DMS79 (cell line): ENCODE results near the gene SASH1.
"Not testable (repeated sequence)": the region's sequence is repeated elsewhere in the genome, so short reads cannot be mapped to it uniquely, and the experiment has no call there.

Experiments used
- DNase-seq: peaks from one replicate; lab custom pipeline; 2025; lab: John Stamatoyannopoulos, UW

SASH1 gene

DNA sequence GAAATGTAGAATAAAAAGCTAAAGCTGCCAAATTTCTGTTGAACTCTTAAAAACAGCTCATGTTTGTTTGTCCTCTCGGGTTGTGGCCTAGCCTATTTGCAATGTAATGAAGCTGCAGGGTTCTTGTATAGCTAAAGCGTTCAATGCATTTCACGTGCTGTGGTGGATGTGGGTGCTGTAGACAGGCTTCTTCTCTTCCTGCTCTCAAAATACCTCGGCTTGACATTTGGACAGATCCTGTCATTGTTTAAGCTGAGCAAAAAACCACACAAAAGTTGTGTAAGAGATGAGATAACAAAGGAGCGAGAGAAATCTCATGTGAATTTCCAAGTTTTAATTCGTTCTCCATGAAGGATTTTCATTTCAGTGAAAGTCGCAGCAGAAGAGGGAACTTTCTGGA is 207.9 kb downstream of the SASH1 start:
- no peak for DNase-seq

DNA sequence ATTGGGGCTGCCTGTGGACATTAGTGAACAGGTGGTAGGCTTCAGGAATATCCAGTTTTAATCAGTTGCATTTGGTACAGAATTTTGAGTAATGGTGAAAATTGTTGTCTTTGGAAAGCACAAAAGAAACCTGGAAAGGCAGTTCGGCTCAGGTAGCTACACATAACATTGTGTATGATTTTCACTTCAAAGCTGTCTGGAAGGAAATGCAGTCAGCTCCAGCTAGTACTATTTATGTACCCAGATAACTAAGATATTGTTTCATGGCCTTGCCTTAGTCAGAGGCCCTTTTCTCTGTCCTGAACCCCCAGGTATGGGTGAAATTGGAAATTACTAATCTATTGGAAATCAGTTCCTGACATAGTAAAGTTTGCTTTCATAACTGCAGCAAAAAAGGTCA is 208.6 kb downstream of the SASH1 start:
- DNase-seq = no peak

DNA sequence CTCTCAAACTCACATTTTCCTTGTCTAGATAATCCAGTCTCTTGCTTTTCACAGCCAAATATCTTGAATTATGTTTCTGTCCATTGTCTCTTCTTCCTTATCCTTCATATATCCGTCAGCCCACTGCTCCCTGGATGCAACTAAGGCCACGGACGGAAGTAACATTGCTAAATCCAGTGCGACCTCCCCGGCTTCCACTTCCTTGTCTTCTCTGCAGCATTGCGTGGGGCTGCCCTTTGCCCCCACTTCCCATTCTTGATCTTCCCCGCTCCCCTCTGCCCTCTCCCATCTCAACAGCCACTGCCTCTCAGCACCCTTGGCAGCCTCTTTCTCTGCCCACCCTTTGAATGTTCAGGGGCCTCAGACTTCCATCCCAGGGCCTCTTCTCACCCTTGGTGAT is 213.8 kb downstream of the SASH1 start:
- no peak for DNase-seq

DNA sequence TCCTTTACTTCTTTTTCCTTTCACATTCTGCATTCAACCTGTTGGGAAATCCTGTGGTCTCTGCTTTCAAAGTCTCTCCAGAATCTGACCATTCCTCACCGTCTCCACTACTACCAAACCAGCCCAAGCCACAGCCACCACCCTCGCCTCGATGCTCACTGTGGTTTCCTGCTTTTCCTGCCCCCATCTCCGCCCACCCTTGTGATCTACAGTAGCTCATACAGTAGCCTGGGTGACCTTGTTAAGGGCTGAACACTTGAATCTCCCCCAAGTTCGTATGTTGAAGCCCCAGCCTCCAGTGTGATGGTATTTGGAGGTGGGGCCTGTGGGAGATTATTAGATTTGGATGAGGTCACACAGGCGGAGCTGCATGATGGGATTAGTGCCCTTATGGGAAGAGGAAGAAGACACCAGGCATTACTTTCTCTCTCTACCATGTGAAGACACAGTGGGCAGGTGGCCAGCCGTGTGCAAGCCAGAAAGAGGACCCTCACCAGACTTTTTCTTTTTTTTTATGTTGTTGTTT is 215.2 kb downstream of the SASH1 start:
- DNase-seq = no peak

DNA sequence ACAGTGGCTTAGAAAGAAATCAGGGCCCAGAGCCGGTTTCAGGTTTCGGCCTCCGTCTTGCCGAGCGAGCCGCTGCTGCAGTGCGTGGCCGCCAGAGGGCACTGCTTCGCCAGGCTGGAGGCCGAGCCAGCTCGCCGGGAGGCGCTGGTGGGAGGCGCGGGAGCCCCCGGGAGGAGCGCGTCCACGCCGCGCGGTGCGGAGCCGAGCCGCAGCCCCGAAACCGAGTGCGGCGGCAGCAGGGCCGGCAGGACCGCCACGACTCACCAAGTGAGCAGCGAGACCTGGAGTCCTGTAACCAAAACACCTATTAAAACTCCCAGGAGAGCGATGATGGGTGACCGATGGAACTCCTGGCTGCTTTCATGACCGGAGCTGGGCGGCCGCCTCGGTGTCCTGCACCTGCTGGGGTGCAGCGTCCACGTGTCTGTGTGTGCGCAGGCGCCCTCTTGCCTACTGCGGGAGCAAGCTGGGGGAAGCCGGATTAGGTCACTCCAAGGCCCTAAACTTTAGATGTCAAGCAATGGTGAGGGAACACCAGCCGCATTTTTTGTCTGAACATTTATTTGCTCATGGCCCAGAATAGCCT is 217.3 kb downstream of the SASH1 start:
- peak; percentile 60 for DNase-seq

DNA sequence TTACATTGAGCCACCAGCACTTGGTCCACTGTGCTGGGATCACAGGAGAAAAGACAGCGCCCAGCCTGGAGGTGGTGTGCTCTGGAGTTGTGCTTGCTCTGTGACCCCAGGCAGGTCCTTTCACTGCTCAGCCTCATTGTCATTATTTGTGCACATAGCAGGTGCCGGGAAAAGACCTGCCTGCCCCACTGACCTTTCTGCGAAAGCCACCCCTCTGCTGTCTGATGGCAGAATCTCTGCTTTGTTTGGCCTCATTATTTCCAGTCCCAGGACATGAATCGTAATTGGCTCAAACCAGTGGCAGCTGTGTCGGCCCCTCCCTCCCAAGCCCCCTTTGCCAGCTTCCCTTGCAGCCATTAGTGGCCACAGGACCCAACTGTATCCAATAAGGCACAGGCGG is 219.0 kb downstream of the SASH1 start:
- no peak for DNase-seq

DNA sequence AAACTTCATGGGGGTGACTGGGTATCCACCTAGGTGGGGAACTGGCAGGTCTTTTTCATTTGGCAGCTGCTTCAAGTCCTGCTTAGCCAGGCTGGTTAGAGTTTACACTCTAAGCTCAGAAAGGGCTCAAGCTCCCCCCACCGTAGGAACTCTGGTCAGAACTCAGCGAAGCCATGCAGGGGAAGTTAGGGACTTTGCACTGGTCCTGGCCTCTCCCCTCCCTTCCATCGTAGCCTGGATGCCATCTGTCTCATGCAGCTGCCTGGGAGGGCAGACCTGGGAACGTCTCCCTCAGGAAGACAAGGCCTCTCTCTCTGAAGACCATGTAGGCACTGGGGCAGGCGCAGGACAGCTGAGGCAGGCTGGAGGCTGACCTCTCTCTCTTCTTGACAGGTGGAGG is 220.4 kb downstream of the SASH1 start:
- no peak for DNase-seq

DNA sequence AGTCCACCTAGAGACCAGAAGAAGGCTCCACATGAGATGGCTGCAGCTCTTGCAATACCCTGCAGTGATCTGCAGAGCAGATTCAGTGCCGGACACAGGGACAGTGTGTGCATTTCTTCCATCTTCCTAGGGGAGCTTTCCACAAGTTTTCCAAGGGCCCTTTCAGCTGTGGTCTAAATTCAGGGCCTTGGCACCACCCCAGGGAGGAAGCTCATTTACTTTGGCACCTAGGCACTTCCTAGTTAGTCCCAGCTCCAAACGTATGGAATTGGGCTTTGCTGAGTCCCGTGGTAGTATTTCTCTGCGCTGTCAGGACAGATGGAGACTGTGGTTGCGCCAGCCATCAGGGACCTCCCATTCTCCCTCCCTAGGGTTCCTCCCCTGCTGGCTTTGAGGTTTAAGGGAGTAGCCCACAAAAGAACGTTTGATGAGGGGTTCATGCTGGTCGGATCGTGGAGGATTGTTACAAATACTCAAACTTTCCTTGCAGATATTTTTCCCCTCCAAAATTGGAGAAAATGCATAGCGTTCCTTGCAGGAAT is 221.9 kb downstream of the SASH1 start:
- DNase-seq = no peak

DNA sequence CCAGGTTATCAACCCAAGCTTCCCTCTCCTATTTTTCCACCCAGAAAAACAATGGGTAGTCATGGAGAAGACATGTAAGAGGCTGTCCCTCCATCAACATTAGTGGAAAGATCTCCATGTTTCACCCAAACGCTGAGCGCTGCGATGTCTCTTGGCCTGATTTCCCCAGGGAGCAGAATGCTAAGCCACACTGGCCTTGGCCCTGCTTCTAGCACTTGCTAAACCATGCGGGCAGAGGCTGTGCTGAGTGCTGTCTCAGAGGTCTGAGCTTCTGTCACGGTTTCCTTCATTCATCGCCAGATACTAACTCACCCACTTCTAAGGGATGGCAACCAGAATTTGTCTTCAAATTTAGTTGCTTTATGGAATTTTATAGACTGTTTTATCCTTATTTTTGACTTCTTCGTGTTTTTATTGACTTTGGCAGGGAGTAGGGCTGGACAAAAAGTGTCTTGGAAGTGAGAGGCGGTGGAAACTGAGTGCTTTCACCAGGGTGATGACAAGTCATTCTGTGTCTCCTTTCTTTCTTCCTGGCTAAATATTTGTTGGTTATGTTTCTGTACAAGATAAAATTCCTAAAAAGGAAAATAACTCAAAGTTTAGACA is 222.8 kb downstream of the SASH1 start:
- no peak for DNase-seq

DNA sequence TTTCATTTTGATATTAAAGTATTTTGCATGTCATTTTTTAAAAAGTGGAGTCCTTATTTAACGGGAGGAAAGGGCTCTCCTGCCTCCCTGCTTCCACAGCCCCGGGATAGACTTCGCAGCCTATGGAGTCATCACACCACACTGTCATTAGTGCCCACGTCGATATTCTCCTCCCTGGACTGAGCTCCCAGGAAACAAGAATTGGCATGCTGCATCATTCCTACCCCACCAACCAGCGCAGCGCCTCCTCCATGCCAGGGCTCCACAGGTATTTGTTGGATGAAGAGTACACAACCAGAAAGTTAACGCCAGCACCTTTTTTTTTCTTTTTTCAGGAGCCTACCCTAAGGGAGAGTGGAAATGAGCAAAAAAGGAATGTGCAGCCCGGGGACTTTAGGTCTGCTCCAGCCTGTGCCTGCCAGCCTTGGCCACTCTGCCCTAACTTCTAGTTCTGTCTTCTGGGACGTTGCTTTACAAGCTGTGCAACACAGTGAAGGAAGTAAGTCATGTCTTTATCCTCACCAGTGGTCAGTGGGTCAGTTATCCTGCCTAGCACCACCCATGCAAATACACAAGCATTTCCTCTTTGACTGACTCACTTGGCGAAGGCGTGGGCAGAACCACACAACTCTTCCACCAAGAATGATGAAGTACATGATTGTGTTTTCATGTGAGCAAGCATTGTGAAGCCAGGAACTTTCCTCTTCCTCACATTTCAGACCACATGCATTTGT is 223.5 kb downstream of the SASH1 start:
- no peak for DNase-seq

DNA sequence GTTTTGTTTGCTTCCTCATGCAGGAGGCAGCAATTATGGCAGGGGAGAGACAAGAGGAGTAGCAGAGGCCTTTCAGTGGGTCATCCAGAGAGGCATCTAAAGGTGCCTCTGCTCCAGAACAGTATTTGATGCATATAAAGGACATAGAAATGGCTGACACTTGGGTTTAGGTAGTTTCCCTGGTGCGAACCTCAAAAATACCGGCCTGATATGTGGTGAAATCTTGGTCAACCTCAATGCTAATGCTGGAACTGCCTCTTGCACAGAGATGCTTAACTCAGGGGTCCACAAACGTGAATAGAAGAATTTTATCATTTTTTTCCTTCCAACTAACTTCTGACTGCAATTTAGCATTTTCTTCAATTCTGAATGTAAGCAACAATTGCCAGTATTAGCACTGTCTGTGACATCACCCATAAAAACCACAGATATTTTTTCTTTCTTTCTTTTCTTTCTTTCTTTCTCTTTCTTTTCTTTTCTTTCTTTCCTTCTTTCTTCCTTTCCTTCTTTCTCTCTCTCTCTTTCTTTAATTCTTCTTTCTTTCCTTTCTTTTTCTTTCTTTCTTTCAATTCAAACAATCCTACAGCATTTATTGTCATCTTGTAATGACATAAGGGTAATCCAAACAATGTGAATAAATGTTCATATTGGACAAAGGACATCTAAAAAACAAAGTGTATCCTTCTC is 224.2 kb downstream of the SASH1 start:
- DNase-seq = no peak

DNA sequence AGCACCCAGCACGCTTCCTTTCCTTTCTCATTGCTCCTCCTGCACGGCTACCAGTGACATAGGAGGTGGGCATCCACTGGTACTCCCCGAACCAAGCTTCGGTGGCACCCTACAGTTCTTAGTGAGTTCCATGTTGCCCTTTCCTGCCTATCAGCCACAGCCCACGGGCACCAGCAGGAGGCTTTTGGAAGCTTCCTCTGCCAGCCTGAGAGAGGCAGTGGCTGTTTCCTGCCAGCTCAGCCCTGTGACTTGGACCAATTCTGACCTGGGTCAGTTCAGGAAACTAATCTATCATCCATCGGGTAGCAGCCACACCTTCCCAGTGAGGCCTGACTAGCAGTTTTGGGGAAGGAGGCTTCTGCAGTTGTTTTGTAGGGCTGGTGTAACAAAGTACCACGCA is 227.8 kb downstream of the SASH1 start:
- DNase-seq = no peak

DNA sequence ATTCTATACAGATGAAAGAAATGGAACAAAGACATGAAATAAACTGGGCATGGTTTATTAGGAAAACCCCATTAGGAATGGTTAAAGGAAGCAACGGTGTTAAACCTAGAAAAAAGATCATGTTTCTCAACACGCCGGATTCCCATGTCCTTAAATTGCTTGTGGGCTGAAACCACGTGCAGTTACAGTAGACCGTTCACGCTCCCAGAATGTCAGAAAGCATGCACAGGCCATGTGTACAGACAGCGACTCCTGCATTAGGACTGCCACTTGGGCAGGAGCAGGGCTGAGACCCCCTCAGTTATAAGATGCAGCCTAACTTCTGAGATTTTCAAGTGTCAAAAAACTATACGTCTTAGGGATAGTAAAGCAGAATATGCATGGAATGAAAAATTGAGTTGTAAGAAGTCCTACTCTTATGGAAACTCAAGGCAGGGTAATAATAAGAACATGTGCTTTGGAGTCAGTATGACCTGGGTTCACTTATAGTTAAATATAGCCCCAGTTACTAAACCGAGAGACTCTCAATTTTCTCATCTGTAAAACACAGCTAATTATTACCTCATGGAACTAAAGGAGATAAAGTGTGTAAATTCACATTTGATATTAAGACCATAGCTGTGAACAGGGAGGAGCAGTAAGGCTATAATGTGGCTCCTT is 230.2 kb downstream of the SASH1 start:
- no peak for DNase-seq

DNA sequence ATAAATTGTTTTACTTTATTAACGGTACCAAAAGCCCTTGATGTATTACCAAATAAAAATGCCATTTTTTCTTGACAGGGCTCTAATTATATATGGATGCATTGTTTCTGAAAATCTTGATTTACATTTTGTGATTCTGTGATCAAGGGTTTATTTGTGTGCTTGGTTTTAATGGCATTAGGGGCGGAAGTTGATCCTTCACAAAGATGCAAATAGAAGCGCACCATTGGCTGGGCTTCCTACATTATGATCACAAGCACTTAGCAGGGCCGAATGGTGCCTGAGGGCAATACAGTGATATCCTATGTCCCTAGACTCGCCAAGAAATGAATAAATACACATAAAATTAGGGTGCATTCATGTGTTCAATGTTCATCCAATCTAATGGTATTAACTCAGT is 231.3 kb downstream of the SASH1 start:
- no peak for DNase-seq

DNA sequence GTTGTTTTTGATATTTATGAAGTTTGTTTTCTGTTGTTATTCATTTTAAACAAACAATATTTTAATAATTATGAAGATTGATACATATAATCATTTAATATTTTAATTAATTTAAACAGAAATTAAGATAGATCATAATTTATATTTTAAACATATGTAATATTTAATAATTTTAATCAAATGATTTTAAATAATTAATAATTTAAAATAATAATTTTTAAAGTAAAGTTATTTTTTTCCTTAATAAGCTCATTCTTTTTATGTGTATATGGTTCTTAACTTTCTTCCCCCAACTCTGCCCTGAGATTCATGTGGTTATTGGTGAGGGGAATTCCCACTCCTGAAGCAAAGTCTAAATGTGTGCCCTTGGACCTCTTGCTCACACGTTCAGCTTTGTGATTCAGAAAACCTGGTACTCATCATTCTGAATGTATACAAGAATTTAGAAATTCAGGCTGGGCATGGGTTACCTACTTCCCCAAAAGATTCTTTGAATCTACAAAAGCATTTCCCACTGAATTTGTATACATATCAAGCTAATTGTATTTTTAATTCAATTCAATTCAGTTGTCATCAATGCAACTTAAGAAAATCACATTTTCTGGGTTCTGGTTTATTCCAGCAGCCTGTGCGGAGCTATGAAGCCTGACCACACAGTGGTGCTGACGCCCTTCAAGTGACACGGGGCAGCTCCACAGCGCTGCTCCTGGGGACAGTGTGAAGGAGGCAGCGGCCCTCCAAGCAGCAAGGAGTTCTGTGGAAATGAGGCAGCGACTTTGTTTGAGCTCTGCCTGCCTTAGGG is 235.2 kb downstream of the SASH1 start:
- DNase-seq = peak; percentile 71

DNA sequence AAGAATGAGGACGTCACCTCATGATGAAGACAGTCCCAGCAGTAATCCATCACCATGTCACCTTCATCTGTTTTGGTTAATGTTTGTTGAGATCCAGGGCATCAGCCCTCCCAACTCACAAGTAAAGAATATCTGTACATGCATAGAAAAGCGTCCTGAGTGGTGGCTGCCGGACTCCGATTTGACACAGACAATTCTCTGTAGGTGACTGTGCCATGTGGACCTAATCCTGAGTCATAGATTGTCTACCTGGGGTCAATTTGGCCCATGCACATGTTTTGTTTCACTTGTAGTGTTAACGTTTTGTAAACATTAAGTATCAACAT is 235.8 kb downstream of the SASH1 start:
- DNase-seq = no peak

DNA sequence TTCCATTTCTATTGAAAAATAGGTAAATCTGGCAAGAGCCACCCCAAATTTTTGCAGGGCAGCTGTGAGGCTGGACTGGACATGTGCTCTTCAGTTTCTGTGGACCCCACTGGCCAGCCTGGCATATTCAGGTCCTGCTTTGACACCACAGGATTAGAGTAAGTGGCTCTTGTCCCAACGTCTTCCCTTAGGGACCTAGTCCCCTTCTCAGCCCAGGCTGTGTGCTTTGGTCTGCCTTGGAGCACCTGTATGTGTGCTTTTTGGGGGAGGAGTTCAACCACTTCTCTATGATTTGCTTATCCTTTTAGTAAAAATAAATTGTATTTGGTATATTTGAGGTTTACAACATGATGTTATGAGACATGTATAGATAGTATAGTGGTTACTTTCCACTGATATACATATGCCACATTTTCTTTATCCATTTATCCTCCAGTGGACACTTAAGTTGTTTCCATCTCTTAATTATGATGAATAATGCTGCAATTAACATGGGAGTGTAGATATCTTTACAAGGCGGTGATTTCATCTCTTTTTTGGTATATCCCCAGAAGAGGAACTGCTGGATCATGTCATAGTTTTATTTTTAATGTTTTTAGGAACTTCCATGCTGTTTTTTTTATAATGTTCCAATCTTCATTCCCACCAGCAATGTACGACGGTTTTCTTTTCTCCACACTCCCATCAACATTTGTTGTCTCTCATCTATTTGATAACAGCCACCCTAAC is 236.4 kb downstream of the SASH1 start:
- no peak for DNase-seq

DNA sequence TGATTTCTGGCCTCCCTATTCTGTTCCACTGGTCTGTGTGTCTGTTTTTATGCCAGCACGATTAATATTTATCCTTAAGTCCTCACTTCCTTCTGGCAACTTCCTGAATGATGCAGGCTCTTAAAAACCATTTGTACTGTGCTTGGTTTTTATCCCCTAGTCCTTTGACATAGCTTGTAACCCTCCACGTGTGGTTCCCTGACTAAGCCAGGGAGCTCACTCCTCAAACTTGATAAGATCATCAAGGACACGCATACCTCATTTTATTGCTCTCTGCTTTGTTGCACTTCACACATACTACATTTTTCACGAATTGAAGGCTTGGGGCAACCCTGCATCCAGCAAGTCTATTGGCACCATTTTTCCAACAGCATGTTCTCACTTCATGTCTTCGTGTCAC is 237.8 kb downstream of the SASH1 start:
- DNase-seq = no peak

DNA sequence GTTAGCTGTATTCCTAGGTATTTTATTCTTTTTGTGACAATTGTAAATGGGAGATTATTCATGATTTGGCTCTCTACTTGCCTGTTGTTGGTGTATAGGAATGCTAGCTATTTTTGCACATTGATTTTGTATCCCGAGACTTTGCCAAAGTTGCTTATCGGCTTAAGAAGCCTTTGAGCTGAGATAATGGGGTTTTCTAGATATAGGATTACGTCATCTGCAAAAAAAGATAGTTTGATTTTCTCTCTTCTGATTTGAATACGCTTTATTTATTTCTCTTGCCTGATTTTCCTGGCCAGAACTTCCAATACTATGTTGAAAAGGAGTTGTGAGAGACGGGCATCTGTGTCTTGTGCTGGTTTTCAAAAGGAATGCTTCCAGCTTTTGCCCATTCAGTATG is 241.0 kb downstream of the SASH1 start:
- DNase-seq = no peak

DNA sequence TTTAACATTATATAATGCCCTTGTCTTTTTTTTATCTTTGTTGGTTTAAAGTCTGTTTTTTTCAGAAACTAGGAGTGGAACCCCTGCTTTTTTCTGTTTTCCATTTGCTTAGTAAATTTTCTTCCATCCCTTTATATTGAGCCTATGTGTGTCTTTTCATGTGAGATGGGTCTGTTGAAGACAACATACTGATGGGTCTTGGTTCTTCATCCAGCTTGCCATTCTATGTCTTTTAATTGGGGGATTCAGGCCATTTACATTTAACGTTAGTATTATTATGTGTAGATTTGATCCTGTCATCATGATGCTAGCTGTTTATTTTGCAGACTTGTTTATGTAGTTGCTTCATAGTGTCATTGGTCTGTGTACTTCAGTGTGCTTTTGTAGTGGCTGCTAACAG is 243.0 kb downstream of the SASH1 start:
- DNase-seq = not testable (repeated sequence)

DNA sequence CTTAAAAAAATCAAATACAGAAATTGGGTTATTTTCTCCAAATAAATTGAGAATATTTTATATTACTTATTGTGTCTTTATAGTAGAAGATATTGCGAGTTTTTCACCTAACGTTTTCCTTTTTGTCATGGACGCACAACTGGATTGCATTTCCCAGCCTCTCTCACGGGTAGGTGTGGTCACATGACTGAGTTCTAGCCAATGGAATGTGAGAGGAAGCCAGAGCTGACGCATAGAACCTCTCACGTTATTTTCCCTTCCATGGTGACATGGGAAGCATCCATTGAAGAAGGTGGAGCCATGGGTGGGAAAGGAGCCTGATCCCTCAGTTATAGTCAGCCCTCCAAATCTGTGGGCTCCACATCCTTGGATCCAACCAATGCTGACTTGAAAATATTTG is 248.2 kb downstream of the SASH1 start:
- DNase-seq = no peak
